HTR-8/SVneo (cell line): ENCODE measurements around the gene TMEM165.

Source experiments
- DNase-seq: peaks from one replicate; pipeline ENCODE4 v3.0.0; 2011; ENCODE audit warnings: low spot score, mixed read lengths; ENCODE audit not compliant: insufficient read length
- FAIRE-seq: peaks from 2 replicates; lab custom pipeline; 2011; peaks lifted over from hg19 to GRCh38; lab: Jason Lieb, UNC

Gene TMEM165

DNA sequence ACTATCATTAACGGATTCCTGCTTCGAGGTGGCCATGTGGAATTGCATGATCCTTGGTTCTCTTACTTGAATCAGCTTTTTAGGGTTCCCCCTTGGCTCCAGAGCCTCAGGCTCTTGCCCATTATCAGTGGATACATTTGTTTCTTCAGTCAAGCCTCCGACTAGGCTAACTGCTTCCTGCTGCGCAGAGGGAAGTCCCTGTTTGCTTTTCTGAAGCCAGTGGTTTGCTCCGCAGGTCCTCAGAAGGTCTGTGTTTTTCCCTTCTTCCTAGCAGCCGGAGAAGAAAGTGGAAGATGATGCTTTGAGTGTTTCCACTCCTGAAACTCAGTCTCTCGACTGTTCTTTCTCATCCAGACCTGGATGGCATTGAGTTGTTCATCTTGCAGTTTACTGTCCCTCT, 29.1 kb upstream of the TMEM165 start:
- no peak for DNase-seq
- no peak for FAIRE-seq

GRCh38 chr4:55367084-55367722, 28.6 kb upstream of the TMEM165 start:
- FAIRE-seq (no peak), DNase-seq (no peak)

- FAIRE-seq (no peak), DNase-seq (no peak)
These were observed 25.8 kb upstream of the TMEM165 start for GRCh38 chr4:55369968-55370367.

DNA sequence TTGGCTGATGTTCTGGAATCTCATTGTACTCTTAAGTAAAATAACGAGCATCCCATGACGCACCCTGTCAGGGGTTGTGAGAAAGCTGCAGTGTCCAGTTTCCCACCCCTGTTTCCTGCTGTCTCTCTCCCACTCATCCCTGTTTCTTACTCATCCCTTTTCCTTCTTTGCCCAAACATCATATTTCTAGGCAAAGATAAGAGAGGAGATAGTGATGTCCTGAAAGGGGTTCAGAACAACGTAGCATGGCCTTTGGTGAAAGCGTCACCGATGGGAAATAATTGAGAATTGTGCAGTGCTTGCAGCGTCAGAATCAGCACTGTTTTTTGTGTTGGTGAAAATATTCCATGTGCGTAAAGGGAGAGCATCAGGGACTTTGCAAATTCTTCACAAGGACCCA, 23.5 kb upstream of the TMEM165 start:
- no peak for FAIRE-seq
- no peak for DNase-seq

GRCh38 chr4:55373461-55373860, 22.3 kb upstream of the TMEM165 start:
- DNase-seq, result no peak

DNA sequence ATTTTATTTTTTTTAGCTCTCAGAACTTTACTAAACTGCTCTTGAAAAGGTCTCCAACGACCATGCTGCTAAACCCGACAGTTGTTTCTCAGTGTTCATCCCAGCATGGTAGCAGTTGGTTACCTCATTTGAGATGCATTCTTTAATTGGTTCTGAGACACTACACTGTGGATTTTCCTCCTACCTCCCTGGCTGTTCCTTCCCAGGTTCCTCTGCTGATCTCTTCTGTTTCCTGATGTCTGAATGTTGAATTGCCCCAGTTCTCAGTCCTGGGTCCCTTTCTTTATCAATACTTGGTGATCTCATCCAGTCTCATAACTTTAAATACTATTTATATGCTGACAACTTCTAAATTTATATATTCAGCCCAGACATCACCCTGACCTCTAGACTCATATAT, 19.1 kb upstream of the TMEM165 start:
- no peak for DNase-seq
- FAIRE-seq, result no peak

More at GRCh38 chr4:55373461-55373860, 22.3 kb upstream of the TMEM165 start:
- FAIRE-seq, result no peak

- DNase-seq, result no peak
- no peak for FAIRE-seq
These were observed 16.9 kb upstream of the TMEM165 start for GRCh38 chr4:55378617-55379467.

- FAIRE-seq, result no peak
These were observed 15.2 kb upstream of the TMEM165 start for GRCh38 chr4:55380576-55380975.

DNA sequence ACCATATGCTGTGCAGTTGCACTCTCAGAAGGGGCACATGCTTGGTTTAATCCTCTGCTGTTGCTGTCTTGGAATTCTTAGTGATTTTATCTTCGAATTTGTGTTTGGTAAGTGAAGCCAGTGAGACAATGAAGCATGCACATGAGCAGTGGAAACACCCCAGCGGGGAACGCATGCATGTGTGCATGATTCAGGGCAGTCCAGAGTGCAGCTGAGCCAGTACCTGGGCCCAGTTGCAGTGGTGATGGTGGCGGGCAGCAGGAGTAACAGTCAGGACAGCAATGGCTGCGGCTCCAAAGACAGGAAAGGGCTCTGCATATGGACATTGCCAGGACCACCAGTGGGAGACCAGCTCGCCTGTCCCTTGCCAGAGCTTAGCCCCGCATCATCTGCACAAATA, 14.3 kb upstream of the TMEM165 start:
- DNase-seq (no peak), FAIRE-seq (no peak)

More at GRCh38 chr4:55380576-55380975, 15.2 kb upstream of the TMEM165 start:
- DNase-seq, result no peak

DNA sequence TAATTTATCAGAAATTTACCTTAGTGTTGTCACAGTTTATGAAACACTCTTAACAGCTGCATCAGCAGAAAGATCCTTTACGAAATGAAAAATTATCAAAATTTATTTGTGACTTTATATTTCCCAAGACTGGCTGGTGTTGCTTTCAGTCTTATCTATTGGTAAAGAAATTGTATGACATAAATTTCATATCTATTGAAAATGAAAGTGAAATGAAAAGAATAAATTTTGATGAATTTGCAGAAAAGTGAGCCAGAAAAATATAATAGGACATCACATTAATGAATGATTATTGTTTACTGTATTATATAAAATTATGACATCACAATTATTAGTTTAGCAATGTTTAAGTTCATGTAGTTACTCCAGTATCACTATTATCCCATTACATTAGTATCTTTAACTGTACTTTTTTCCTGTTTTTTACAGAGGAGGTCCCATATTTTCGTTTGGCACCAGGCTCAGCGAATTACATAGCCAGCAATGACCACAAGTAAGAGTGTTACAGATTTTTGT, 13.2 kb upstream of the TMEM165 start:
- no peak for DNase-seq
- FAIRE-seq, result no peak

- FAIRE-seq (no peak), DNase-seq (no peak)
These were observed 10.5 kb upstream of the TMEM165 start for GRCh38 chr4:55385201-55385649.

- no peak for FAIRE-seq
- DNase-seq, result no peak
These were observed 9.7 kb upstream of the TMEM165 start for GRCh38 chr4:55386073-55386472.

GRCh38 chr4:55386840-55387239, 8.9 kb upstream of the TMEM165 start:
- FAIRE-seq (no peak), DNase-seq (no peak)

DNA sequence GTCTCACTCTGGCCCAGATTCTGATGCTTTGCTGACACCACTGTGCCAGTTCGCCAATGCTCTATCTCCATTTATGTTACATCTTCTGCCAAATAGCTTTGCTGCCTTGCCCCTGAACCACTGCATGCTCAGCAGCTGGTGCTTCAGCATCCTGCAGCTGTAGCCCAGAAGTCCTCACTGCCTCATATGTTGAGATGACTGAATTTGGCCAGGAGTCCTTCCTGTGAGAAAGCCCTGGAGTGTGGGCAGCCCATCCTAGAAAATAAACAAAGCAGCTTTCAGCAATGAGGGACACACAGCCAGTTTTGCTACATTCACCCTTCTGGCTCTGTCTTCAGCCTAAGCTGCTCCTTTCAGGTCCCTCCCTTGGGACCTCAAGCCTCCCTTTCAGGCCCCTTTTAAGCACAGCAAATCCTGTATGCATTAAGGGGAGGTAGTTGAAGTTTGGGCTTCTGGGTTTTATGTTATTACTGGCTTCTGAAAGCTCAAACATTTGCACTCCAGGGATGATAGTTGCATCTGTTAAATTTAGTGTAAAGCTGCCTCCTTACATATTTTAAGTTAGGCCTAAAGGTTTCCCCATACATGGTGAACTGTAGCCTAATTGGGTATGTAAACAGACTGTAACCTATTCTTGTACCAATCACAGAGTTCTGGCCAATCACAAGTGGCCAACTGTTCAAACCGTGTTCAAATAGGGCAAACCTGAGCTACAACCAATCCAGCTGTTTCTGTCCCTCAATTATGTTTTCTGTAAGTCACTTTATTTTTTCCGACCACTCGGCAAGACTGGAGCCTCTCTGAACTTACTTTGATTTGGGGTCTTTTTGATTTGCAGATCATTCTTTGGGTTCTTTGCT, 2.1 kb upstream of the TMEM165 start:
- no peak for FAIRE-seq
- no peak for DNase-seq

GRCh38 chr4:55395218-55395528, 584 bp upstream of the TMEM165 start:
- no peak for DNase-seq
- no peak for FAIRE-seq

DNA sequence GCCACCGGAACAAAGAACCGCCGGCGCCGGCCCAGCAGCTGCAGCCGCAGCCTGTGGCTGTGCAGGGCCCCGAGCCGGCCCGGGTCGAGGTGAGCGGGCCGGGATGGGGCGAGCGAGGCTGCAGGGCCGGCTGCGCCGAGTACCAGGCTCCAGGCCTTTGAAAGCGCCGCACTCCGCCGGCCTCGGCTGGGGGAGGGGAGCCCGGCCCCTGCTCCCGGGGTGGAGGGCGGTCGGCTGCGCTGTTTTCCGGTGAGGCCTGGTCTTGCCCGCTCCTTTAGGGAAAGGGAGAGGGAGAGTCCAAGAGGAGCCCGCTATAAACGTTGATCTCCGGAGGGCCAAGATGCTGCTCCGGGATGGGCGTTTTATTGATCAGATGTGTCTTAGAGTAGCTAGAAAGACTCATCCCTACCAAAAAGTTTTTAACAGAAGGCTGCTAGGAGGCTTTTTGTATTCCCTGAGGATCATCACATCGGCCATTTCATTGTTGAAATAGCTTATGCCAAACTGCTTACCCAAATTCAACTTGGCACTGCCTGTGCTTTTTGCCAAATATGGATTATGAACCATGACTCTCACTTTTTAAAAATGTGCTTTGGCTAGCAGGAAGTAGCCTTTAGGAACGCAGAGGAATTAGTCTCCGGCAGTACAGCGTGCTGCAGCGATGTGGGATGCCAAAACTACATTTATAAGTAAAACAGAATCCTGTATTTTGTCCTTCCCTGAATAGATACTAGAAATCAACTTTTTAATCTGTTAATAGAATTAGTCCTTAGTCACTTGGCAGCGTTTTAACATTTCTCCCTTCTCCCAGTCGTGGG, 760 bp downstream of the TMEM165 start:
- FAIRE-seq (no peak), DNase-seq (no peak)

DNA sequence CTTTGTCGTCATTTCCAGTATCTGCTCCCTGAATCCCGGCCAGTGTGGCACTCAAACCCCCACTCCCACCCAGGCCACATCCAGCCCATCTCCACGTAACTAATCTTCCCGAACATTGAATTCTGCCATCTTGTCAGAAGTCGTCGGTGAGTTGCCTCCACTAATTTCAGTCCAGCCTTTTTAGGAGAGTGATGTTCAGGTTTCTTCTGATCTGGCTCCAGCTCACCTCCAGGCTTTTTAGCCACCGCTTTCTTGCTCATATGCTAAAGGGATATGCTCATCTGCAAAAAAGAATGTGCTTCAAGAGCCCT, 1.3 kb downstream of the TMEM165 start:
- no peak for DNase-seq
- no peak for FAIRE-seq

- no peak for DNase-seq
- no peak for FAIRE-seq
These were observed 2.0 kb downstream of the TMEM165 start for GRCh38 chr4:55397520-55398321.

DNA sequence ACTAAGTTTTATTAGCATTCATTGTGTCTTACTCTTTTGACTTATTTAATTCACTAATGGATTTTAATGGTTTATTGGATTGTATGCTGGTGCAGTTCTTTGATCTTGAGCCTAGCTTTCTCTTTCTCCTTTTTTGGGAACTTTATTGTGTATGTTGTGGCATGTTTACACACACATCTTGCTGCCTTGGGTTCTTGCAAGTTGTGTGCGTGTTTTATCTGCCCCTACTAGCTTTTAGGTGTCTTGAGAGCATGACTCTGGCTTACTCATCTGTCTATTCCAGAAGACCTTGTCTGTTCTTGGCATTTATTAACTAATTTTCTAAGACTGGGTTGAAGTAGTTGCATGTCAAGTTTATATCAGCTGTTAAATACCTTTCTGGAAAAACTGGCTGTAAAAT, 2.7 kb downstream of the TMEM165 start:
- DNase-seq, result no peak
- no peak for FAIRE-seq
